HepG2 (cell line): ENCODE data around the gene SART1. TPM values are rescaled to one million over a fixed set of nuclear protein-coding genes. Genes with fewer than 3 reads are reported as not detected.

Source experiments
- CBFB ChIP-seq: sonication (generic); formaldehyde crosslinking; IDR thresholded peaks from 2 replicates; pipeline ENCODE4 v1.4.0; 2020; ENCODE audit warnings: missing genetic modification reagents
- HNF4G ChIP-seq, 2 experiments: sonication (generic) in 1 of 2; formaldehyde crosslinking in 1 of 2; IDR thresholded peaks; 2 replicates each; pipeline versions ENCODE4 v1.4.0 to v1.6.1; 2011 to 2020; ENCODE audit warnings: borderline replicate concordance in 2 of 2, low read depth in 2 of 2, mild to moderate bottlenecking in 2 of 2, low read length in 1 of 2, missing genetic modification reagents in 1 of 2, moderate library complexity in 1 of 2
- NFIB ChIP-seq: sonication (generic); formaldehyde crosslinking; IDR thresholded peaks from 2 replicates; pipeline ENCODE4 v1.9.0; 2021; ENCODE audit warnings: missing genetic modification reagents, mild to moderate bottlenecking, borderline replicate concordance
- RBFOX2 ChIP-seq: fragments of 200-400 bp; formaldehyde crosslinking; IDR thresholded peaks from 2 replicates; pipeline ENCODE4 v1.6.1; 2017; ENCODE audit warnings: low read depth, mild to moderate bottlenecking, low read length
- SP5 ChIP-seq: IDR thresholded peaks from 2 replicates; pipeline ENCODE4 v1.6.1; 2016; ENCODE audit warnings: low read depth, borderline replicate concordance
- ZBTB38 ChIP-seq: sonication (generic); formaldehyde crosslinking; IDR thresholded peaks from 2 replicates; pipeline ENCODE4 v1.5.1; 2020; ENCODE audit warnings: mild to moderate bottlenecking, missing genetic modification reagents
- ZFP36L2 ChIP-seq: sonication (generic); formaldehyde crosslinking; IDR thresholded peaks from 2 replicates; pipeline ENCODE4 v1.4.0; 2020; ENCODE audit warnings: missing genetic modification reagents
- ZNF34 ChIP-seq: sonication (generic); formaldehyde crosslinking; IDR thresholded peaks from 2 replicates; pipeline ENCODE4 v1.4.0; 2020; ENCODE audit warnings: mild to moderate bottlenecking, missing genetic modification reagents, borderline replicate concordance
- ZNF468 ChIP-seq: sonication (generic); formaldehyde crosslinking; IDR thresholded peaks from 2 replicates; pipeline ENCODE4 v1.8.0; 2022; ENCODE audit warnings: mild to moderate bottlenecking, moderate library complexity, missing genetic modification reagents
- polyA plus RNA-seq, 8 experiments: library from polyadenylated mRNA; depleted of rRNA in 3 of 8; stranded (reverse) in 7 of 8; unstranded in 1 of 8; fragments of >200 nt; fragmentation: Illumina TruSeq in 4 of 8; extraction: Trizol in 4 of 8; gene quantifications; 2 replicates each; pipeline versions ENCODE4 v1.2.1 to v1.2.3, GENCODE V29; 2011 to 2016; ENCODE audit warnings: low read depth in 4 of 8, missing spikeins in 1 of 8, mixed read lengths in 1 of 8; ENCODE audit not compliant: insufficient read depth in 1 of 8
- total RNA-seq, 5 experiments: library from RNA; depleted of rRNA; stranded (reverse); fragments of >200 nt; fragmentation: Illumina TruSeq; extraction: Trizol; gene quantifications; 2 replicates each; pipeline ENCODE4 v1.2.3, GENCODE V29; 2016; ENCODE audit warnings: low read depth in 1 of 5
- TF ChIP-seq, protein P1 (sequence below): sonication (generic); formaldehyde crosslinking; IDR thresholded peaks from 2 replicates; pipeline ENCODE4 v1.4.0; 2020; ENCODE audit warnings: missing genetic modification reagents
- TF ChIP-seq, protein P2 (sequence below): sonication (generic); formaldehyde crosslinking; IDR thresholded peaks from 2 replicates; pipeline ENCODE4 v1.5.0; 2020; ENCODE audit warnings: mild to moderate bottlenecking, missing genetic modification reagents, borderline replicate concordance
- TF ChIP-seq, protein P3 (sequence below): IDR thresholded peaks from 2 replicates; pipeline ENCODE4 v1.6.1; 2018; ENCODE audit warnings: missing genetic modification reagents

The SART1 gene
- total and polyA plus RNA-seq, 2 of the 13 experiments (the other 11 are each of a cell fraction or from before 2014, with no cell fraction given): 11.3 to 22.5 TPM

- TF ChIP-seq RBFOX2 (peak; percentile 79), NFIB (CRISPR knock-in tag) (no peak), ZNF468 (CRISPR knock-in tag) (no peak), ZFP36L2 (CRISPR knock-in tag) (0 out of 2 replicates have a peak, but pooled peaks have one; percentile 57), ZBTB38 (peak; percentile 75), ZNF34 (CRISPR knock-in tag) (peak; percentile 99), CBFB (CRISPR knock-in tag) (peak; percentile 89), SP5 (peak; percentile 87), HNF4G (IDR thresholded peaks at IDR 0.05; ENCODE audit: borderline replicate concordance, low read depth, low read length) (peak; percentile 16; the same call in 1 of the 2 replicates), HNF4G (CRISPR knock-in tag; IDR thresholded peaks at IDR 0.05; ENCODE audit: borderline replicate concordance, low read depth) (0 out of 2 replicates have a peak, but pooled peaks have one; percentile 68)
- TF ChIP-seq, protein P1, sequence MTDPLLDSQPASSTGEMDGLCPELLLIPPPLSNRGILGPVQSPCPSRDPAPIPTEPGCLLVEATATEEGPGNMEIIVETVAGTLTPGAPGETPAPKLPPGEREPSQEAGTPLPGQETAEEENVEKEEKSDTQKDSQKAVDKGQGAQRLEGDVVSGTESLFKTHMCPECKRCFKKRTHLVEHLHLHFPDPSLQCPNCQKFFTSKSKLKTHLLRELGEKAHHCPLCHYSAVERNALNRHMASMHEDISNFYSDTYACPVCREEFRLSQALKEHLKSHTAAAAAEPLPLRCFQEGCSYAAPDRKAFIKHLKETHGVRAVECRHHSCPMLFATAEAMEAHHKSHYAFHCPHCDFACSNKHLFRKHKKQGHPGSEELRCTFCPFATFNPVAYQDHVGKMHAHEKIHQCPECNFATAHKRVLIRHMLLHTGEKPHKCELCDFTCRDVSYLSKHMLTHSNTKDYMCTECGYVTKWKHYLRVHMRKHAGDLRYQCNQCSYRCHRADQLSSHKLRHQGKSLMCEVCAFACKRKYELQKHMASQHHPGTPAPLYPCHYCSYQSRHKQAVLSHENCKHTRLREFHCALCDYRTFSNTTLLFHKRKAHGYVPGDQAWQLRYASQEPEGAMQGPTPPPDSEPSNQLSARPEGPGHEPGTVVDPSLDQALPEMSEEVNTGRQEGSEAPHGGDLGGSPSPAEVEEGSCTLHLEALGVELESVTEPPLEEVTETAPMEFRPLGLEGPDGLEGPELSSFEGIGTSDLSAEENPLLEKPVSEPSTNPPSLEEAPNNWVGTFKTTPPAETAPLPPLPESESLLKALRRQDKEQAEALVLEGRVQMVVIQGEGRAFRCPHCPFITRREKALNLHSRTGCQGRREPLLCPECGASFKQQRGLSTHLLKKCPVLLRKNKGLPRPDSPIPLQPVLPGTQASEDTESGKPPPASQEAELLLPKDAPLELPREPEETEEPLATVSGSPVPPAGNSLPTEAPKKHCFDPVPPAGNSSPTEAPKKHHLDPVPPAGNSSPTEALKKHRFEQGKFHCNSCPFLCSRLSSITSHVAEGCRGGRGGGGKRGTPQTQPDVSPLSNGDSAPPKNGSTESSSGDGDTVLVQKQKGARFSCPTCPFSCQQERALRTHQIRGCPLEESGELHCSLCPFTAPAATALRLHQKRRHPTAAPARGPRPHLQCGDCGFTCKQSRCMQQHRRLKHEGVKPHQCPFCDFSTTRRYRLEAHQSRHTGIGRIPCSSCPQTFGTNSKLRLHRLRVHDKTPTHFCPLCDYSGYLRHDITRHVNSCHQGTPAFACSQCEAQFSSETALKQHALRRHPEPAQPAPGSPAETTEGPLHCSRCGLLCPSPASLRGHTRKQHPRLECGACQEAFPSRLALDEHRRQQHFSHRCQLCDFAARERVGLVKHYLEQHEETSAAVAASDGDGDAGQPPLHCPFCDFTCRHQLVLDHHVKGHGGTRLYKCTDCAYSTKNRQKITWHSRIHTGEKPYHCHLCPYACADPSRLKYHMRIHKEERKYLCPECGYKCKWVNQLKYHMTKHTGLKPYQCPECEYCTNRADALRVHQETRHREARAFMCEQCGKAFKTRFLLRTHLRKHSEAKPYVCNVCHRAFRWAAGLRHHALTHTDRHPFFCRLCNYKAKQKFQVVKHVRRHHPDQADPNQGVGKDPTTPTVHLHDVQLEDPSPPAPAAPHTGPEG (CRISPR knock-in tag): 0 out of 2 replicates have a peak, but pooled peaks have one; percentile 5
- TF ChIP-seq, protein P2, sequence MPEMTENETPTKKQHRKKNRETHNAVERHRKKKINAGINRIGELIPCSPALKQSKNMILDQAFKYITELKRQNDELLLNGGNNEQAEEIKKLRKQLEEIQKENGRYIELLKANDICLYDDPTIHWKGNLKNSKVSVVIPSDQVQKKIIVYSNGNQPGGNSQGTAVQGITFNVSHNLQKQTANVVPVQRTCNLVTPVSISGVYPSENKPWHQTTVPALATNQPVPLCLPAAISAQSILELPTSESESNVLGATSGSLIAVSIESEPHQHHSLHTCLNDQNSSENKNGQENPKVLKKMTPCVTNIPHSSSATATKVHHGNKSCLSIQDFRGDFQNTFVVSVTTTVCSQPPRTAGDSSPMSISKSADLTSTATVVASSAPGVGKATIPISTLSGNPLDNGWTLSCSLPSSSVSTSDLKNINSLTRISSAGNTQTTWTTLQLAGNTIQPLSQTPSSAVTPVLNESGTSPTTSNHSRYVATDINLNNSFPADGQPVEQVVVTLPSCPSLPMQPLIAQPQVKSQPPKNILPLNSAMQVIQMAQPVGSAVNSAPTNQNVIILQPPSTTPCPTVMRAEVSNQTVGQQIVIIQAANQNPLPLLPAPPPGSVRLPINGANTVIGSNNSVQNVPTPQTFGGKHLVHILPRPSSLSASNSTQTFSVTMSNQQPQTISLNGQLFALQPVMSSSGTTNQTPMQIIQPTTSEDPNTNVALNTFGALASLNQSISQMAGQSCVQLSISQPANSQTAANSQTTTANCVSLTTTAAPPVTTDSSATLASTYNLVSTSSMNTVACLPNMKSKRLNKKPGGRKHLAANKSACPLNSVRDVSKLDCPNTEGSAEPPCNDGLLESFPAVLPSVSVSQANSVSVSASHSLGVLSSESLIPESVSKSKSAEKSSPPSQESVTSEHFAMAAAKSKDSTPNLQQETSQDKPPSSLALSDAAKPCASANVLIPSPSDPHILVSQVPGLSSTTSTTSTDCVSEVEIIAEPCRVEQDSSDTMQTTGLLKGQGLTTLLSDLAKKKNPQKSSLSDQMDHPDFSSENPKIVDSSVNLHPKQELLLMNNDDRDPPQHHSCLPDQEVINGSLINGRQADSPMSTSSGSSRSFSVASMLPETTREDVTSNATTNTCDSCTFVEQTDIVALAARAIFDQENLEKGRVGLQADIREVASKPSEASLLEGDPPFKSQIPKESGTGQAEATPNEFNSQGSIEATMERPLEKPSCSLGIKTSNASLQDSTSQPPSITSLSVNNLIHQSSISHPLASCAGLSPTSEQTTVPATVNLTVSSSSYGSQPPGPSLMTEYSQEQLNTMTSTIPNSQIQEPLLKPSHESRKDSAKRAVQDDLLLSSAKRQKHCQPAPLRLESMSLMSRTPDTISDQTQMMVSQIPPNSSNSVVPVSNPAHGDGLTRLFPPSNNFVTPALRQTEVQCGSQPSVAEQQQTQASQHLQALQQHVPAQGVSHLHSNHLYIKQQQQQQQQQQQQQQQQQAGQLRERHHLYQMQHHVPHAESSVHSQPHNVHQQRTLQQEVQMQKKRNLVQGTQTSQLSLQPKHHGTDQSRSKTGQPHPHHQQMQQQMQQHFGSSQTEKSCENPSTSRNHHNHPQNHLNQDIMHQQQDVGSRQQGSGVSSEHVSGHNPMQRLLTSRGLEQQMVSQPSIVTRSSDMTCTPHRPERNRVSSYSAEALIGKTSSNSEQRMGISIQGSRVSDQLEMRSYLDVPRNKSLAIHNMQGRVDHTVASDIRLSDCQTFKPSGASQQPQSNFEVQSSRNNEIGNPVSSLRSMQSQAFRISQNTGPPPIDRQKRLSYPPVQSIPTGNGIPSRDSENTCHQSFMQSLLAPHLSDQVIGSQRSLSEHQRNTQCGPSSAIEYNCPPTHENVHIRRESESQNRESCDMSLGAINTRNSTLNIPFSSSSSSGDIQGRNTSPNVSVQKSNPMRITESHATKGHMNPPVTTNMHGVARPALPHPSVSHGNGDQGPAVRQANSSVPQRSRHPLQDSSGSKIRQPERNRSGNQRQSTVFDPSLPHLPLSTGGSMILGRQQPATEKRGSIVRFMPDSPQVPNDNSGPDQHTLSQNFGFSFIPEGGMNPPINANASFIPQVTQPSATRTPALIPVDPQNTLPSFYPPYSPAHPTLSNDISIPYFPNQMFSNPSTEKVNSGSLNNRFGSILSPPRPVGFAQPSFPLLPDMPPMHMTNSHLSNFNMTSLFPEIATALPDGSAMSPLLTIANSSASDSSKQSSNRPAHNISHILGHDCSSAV (CRISPR knock-in tag): peak; percentile 76; the same call in 1 of the 2 replicates
- TF ChIP-seq, protein P3, sequence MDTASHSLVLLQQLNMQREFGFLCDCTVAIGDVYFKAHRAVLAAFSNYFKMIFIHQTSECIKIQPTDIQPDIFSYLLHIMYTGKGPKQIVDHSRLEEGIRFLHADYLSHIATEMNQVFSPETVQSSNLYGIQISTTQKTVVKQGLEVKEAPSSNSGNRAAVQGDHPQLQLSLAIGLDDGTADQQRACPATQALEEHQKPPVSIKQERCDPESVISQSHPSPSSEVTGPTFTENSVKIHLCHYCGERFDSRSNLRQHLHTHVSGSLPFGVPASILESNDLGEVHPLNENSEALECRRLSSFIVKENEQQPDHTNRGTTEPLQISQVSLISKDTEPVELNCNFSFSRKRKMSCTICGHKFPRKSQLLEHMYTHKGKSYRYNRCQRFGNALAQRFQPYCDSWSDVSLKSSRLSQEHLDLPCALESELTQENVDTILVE (CRISPR knock-in tag): 0 out of 2 replicates have a peak, but pooled peaks have one; percentile 78
Measured at GRCh38 chr11:66001942-66002647, 40.6 kb downstream of the SART1 start, which contains the start of the genes BANF1 and EIF1AD (continued).
